ENCODE results near the gene CIITA. TPM values are rescaled to one million over a fixed set of nuclear protein-coding genes. Genes with fewer than 3 reads are reported as not detected.

Gene CIITA
- total RNA-seq, 1 donor from 2014 or later = under 0.01 TPM

- DNase-seq = no peak
These were observed 2.9 kb downstream of the CIITA start for GRCh38 chr16:10879681-10880589.

GRCh38 chr16:10880594-10881452 lies 3.8 kb downstream of the CIITA start:
- no peak for DNase-seq

- DNase-seq = no peak
These were observed 4.6 kb downstream of the CIITA start for GRCh38 chr16:10881479-10882030.

GRCh38 chr16:10883004-10883403 lies 6.0 kb downstream of the CIITA start:
- DNase-seq = no peak

- DNase-seq = no peak
These were observed 8.2 kb downstream of the CIITA start for GRCh38 chr16:10885246-10885645.

GRCh38 chr16:10888320-10888937 lies 11.4 kb downstream of the CIITA start:
- DNase-seq = no peak

- DNase-seq = no peak
These were observed 12.9 kb downstream of the CIITA start for GRCh38 chr16:10889855-10890254.

GRCh38 chr16:10892782-10893318 lies 15.8 kb downstream of the CIITA start:
- DNase-seq = no peak

GRCh38 chr16:10895053-10895946 lies 18.3 kb downstream of the CIITA start:
- DNase-seq = peak; percentile 51

GRCh38 chr16:10896165-10896564 lies 19.2 kb downstream of the CIITA start:
- DNase-seq = no peak

- DNase-seq = no peak
These were observed 19.7 kb downstream of the CIITA start for GRCh38 chr16:10896723-10897122.

- no peak for DNase-seq
These were observed 20.1 kb downstream of the CIITA start for GRCh38 chr16:10897134-10897533.

GRCh38 chr16:10902999-10903398 lies 26.0 kb downstream of the CIITA start:
- no peak for DNase-seq

GRCh38 chr16:10906482-10906881 lies 29.5 kb downstream of the CIITA start:
- no peak for DNase-seq

GRCh38 chr16:10906914-10907756 lies 30.1 kb downstream of the CIITA start:
- no peak for DNase-seq

GRCh38 chr16:10907757-10908045 lies 30.7 kb downstream of the CIITA start:
- no peak for DNase-seq

GRCh38 chr16:10911267-10911666 lies 34.3 kb downstream of the CIITA start:
- no peak for DNase-seq

GRCh38 chr16:10916534-10916933 lies 39.5 kb downstream of the CIITA start:
- DNase-seq = no peak

GRCh38 chr16:10918294-10919002 lies 41.4 kb downstream of the CIITA start:
- DNase-seq = peak; percentile 97

GRCh38 chr16:10919003-10919351 lies 42.0 kb downstream of the CIITA start:
- no peak for DNase-seq

Data from dermis blood vessel endothelial cell (primary cell).